Measurements from ENCODE around the gene KPNA6.
"Not testable (repeated sequence)": the region's sequence is repeated elsewhere in the genome, so short reads cannot be mapped to it uniquely, and the experiment has no call there.

KPNA6 gene

GRCh38 chr1:32107742-32108661 is at the start of gene KPNA6:
TSS of gene KPNA6 (plus strand) at chr1:32108056. CDS start at chr1:32108131, 75 bp downstream.
- DNase-seq (ENCODE audit: low spot score), result peak; percentile 85
- no peak for FAIRE-seq

- DNase-seq (ENCODE audit: low spot score) (no peak), FAIRE-seq (no peak)
These were observed 46.9 kb upstream of the KPNA6 start for GRCh38 chr1:32060914-32061313.

GRCh38 chr1:32062867-32063230 is 45.0 kb upstream of the KPNA6 start:
- DNase-seq (ENCODE audit: low spot score), result no peak
- FAIRE-seq, result no peak

- peak; percentile 42 for DNase-seq (ENCODE audit: low spot score)
These were observed 44.6 kb upstream of the KPNA6 start for GRCh38 chr1:32063261-32063681.

GRCh38 chr1:32065613-32066488 is 42.0 kb upstream of the KPNA6 start:
- FAIRE-seq; DNase-seq (ENCODE audit: low spot score): not testable (repeated sequence)

More at GRCh38 chr1:32063261-32063681, 44.6 kb upstream of the KPNA6 start:
- no peak for FAIRE-seq

- DNase-seq (ENCODE audit: low spot score), result peak; percentile 18
- FAIRE-seq, result no peak
These were observed 41.4 kb upstream of the KPNA6 start for GRCh38 chr1:32066489-32066873.

GRCh38 chr1:32068957-32069588 is 38.8 kb upstream of the KPNA6 start:
- DNase-seq (ENCODE audit: low spot score), result no peak
- no peak for FAIRE-seq

- FAIRE-seq (no peak), DNase-seq (ENCODE audit: low spot score) (no peak)
These were observed 35.9 kb upstream of the KPNA6 start for GRCh38 chr1:32071758-32072621.

- FAIRE-seq (peak; percentile 17), DNase-seq (ENCODE audit: low spot score) (peak; percentile 97)
These were observed 35.1 kb upstream of the KPNA6 start, which contains the start of gene TMEM39B for GRCh38 chr1:32072622-32073298. TSS of gene TMEM39B (plus strand) at chr1:32072939. CDS start at chr1:32073048, 109 bp downstream.

- DNase-seq (ENCODE audit: low spot score) (no peak), FAIRE-seq (no peak)
These were observed 34.3 kb upstream of the KPNA6 start for GRCh38 chr1:32073299-32074229.

- FAIRE-seq (no peak), DNase-seq (ENCODE audit: low spot score) (no peak)
These were observed 33.0 kb upstream of the KPNA6 start for GRCh38 chr1:32074841-32075240.

- FAIRE-seq (no peak), DNase-seq (ENCODE audit: low spot score) (no peak)
These were observed 30.4 kb upstream of the KPNA6 start for GRCh38 chr1:32077451-32077850.

GRCh38 chr1:32082022-32082421 is 25.8 kb upstream of the KPNA6 start:
- DNase-seq (ENCODE audit: low spot score), result no peak
- no peak for FAIRE-seq

GRCh38 chr1:32086381-32086780 is 21.5 kb upstream of the KPNA6 start:
- not testable (repeated sequence) for DNase-seq (ENCODE audit: low spot score); FAIRE-seq

- FAIRE-seq (no peak), DNase-seq (ENCODE audit: low spot score) (no peak)
These were observed 16.7 kb upstream of the KPNA6 start for GRCh38 chr1:32091176-32091575.

GRCh38 chr1:32091591-32091990 is 16.3 kb upstream of the KPNA6 start:
- DNase-seq (ENCODE audit: low spot score), result no peak
- no peak for FAIRE-seq

- FAIRE-seq (no peak), DNase-seq (ENCODE audit: low spot score) (no peak)
These were observed 12.9 kb upstream of the KPNA6 start for GRCh38 chr1:32094746-32095521.

GRCh38 chr1:32099426-32099825 is 8.4 kb upstream of the KPNA6 start:
- FAIRE-seq, result no peak
- no peak for DNase-seq (ENCODE audit: low spot score)

All from urothelium cell line (cell line).